Occipital lobe (tissue), 2 donors: ENCODE data around the gene CAB39. TPM values are rescaled to one million over a fixed set of nuclear protein-coding genes. Genes with fewer than 3 reads are reported as not detected.

Source experiments
- DNase-seq: peaks from one replicate; lab custom pipeline; 2025; lab: John Stamatoyannopoulos, UW
- total RNA-seq: library from RNA; depleted of rRNA; stranded (reverse); fragments of >200 nt; gene quantifications from one replicate; pipeline ENCODE4 v1.2.3, GENCODE V29; 2014

CAB39 gene
- 149 TPM for total RNA-seq

DNA sequence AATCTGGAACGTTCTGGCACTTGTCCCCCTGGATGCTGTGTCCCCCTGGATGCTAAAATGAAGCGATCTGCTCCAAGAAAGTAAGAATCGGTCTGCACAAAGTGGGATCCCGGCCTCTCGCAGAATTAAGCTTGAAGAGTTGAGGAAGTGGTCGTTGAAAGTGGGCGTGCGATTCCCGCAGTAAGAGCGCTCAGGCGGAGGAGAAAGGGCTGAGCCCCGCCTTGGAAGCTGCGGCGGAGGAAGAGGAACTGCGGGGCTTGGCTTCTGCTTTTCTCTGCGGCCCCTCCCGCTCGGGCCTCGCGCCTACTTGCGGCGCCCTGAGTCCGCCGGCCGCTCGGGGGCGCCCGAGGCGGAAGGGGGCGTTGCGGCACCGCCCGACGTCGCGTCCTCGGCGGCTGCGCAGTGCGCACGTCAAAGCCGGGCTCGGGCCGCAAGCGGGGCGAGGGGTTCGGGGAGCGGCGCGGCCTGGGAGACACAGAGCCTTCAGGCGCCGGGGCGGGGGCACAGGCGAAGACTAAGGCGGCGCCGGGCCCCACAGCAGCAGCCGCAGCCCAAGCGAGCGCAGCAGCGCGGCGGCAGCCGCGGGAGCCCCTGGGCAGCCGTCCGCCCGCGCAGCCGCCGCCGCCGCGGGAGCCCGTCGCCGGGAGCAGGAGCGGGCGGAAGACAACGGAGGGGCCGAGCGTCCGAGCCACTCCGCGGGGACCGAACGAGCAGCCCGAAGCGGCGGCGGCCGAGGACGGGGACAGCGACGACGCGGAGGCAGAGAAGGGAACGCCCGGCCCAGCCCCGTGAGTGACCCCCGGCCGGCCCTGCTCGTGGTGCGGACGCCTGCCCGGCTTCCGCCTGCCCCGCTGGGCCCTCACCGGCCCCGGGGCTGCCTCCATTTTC, at the start of gene CAB39:
Gene CAB39, plus strand, starts transcription at position 400 of the 888 bp plus-strand sequence. CDS start 47,160 bp downstream, outside the sequence.
- peak; percentile 81 for DNase-seq

DNA sequence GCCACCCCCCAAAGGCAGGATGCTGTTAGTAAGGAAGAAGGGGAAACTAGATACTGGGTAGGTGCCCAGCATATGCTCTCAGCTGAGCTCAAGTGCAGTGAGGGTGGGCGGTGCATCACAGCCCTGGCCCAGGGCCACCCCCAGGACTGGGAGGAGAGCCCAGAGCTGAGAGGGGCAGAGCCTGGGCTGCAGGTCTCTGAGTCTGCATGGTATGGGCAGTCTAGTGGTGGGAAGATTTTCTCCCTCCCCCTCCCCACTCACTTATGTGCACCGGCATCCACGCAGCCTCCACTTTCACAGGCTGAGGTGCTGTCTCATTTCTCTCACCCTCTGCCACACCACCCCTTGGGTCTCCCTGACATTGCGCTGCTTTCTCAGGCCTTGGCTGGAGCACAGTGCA, 48.5 kb upstream of the CAB39 start:
- DNase-seq = peak; percentile 14

DNA sequence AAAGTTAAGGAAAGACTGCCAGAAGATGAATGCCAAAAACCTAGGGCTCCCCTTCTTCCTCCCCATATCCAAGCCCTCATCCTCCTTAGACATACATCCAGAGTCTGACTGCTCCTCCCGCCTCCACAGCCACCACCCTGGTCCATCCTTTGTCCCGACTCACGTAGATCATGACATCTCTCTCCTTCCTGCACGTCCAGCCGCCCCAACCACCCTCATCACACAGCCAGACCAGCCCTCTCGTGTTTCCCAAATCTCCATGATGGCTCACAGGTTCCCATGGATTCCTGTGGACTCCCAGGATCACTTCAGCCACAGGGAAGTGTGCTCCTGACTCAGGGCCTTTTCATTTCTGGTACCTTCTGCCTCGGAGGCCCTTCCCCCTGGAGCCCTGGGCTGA, 47.8 kb upstream of the CAB39 start:
- no peak for DNase-seq

DNA sequence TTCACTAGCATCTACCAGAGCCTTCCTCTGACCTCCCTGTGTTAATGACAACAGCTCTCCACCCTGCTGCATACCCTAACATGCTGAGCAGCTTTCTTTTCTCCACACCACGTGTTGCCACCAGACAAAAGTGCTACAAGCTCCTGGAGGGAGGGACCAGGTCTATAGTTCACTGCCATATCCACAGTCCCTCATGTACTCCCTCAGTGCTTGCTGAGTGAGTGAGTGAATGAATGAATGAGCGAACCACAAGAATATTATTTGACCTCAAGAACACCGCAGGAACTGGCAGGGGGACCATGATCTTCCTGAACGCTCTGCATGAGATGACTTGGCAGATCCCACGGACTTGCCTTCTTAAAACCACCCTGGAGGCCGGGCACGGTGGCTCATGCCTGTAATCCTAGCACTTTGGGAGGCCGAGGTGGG, 47.4 kb upstream of the CAB39 start:
- DNase-seq = no peak

DNA sequence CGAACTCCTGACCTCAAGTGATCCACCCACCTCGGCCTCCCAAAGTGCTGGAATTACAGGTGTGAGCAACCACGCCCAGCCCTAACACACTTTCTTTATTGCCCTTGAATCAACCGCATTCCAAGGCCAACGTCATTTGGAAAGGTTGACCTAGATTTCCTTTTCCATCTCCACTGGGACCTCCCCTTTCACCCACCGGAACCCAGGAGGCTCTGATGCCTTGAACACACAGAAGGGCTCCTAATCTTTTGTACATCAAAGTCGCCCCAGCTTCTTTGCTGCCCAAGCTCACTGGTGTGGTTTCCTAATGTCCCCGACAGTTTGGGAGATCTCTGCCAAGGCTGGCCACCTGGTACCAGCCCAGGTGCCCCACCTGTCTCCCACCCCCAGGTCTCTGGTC, 46.2 kb upstream of the CAB39 start:
- no peak for DNase-seq

DNA sequence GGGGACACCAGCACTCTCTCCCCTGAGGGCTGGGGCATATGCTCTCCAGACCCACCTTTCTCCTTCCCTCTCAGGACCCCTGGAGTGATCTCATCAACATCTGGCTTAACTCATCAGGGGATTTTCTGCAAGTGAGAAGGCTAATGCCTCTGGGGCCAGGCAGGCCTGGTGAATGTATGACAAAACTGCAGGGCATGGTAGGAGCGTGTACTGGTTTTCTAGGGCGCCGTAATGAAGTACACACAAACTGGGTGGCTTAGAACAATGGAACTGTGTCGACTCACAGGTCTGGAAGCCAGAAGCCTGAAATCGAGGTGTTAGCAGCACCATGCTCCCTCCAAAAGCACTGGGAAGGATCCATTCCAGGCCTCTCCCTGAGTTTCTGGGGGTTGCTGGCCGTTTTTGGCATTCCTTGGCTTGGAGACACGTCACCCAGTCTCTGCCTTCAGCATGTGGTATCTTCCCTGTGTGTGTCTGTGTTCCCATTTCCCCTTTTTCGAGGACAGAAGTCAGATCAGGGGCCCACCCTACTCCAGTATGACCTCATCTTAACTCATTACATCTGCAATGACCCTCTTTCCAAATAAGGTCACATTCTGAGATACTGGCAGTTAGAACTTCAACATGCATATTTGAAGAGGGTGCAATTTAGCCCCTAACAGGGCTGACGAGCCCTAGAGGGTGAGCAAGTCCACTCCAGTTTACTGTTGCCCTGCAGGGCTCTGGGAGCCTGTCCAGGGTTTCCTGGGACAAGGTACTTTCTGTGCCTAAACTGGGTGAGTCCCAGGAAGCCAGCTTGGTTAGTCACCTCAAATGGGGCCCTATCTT, 45.5 kb upstream of the CAB39 start:
- DNase-seq = no peak

DNA sequence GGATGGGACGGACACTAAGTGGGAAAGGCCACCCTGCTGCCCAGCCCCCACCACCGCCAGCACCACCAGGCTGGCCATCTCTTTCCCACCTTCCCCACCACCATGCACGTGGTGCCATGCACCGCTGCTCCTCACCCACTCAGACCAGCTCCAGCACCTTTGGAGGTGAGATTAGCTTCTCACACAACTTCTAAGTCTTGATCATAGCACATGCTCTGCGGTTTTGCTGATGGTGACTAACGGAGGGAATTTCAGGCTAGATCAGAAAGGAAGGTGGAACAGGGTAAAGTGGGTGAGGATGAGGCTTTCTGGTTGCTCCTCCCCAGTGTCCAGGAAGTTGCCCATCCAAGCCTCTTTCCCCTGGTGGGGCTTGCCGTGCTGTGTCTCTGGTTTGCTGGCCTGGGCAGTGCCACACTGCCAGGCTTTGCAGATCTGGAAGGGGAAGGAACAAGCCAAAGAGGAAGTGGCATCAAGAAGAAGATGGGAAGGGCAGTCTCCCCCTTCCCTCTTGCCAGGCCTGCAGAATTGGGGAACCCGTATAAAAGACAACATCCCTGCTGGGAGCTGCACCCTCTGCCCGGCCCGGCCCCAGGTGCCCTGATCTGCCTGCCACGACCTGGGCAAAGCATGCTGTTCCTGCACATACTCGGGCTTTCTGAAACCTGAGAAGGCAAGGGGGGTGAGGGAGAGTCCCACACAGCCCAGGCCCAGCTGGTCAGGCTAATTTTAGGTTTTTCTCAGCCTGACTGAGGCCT, 44.3 kb upstream of the CAB39 start:
- no peak for DNase-seq

DNA sequence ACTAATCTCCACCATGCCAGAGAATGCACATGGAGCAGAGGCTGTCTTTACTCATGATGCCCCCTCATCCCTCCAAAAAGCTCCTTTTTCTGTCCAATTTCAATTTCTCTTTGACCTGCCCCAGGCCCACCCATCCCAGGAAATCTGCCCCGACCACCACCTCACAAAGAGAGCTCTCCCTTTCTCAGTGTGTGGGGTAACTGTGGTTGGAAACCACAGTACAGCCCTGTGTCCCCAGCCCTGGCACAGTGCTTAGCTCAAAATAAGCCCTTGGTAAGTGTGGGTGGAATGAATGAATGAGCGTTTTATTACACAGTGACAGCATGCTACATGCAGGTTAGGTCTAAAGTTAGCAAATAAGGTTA, 43.7 kb upstream of the CAB39 start:
- DNase-seq = no peak

DNA sequence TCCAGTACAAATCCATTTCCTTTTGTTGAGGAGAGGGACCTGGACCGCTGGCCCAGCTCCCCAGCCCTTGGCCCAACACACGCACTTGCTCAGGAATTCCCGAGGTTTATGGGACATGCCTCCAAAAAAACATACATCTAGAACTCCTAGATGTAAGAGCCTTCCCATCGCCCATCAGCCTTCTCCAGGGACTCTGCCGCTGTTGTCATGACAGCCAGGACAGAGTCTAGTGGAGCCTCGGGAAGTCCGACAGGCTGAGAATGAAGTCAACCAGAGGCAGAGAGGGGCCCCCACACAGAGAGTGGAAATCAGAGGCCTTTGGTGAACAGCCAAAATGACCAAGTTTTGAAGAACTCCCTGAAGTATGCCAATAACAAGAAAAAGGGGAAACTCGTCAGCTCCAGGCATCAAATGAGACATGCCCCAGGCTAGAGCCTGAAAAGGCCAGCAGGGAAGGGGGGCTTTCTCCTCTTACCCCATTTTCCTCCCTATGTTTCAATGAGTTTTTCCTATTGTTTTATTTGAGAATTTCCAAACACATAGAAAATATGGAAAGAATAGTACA, 43.2 kb upstream of the CAB39 start:
- no peak for DNase-seq

DNA sequence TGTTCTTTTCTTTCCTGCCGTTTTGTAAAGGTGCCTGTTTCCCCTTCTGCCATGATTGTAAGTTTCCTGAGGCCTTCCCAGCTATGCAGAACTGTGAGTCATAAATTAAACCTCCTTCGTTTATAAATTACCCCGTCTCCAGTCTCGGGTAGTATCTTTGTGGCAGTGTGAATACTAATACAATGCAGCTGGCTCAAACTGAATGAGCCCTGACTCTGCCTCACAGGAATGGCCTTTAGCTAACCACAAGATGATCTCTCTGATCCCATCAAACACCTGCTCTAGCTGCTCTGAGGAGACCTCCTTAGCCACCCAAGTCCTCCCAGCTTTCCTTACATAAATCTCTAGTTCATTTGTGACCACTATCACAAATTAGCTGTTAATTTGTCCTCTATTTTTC, 41.5 kb upstream of the CAB39 start:
- DNase-seq = no peak

DNA sequence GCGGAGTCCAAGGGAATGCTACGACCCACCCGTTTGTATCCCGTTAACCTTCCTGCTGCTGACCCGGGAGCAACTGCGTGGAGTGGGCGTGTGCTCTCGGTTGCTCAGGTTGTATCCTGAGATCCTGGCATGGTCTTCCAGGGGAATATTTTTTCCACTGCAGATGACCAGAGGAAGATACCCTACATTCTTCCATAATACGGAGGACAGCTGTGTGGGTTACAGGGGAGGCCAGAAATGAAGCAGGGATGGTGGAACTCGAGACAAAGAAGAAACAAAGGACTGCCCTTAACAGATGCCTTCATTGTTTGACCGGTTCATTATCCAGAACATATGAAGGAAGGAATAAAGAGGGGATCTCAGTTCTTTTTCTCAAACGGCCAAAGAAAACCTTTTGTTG, 39.8 kb upstream of the CAB39 start:
- DNase-seq = no peak

DNA sequence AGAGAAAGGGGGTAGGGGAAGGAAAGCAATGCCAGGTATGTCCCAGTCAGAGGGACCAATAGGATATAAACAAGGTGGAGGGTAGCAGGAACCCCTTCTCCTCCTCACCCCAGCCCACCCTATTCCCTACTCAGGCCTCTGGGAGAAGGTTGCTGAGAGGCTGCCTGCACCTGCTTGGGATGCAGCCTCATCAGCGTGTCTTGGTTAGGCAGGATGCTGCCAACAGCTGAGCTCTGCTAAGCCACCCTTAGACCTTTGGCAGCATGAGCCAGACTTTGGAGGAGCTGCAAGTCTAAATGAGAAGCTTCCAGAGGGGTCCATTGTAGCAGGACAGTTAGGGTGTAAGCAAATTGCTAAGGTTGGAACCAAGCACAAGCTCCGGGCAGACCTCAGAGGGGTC, 38.2 kb upstream of the CAB39 start:
- DNase-seq = no peak

DNA sequence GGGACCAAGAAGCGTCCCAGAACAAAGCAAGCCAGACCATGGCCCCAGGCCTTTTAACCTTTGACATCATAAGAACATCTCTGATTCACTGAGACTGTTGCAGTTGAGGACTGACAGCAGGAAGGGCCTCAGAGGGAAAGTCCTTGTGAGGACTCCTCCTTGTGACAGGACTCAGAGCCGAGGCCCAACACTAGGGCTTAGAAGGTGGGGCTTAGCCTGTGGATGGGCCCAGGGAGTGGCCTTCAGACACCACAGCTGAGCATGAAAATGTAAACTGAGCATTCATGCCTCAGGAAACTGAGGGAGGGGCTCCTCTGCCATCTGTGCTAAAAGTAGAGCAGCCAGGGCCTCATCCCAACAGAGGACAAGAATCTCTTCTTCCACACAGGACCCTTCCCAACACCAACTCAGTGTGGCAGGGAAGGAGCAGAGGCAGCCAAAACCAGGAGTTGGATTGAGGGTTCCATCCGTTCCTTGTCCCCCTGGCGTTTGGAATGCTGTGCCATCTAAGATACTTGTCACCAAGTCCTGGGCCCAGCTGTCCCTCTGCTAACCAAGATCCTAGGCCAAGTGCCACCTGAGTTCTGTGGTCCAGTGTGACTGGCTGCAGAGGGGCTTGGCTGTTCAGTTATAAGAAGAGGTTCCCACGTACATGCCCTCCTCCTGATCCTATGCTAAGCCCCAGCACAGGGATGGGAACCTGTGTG, 37.5 kb upstream of the CAB39 start:
- no peak for DNase-seq

DNA sequence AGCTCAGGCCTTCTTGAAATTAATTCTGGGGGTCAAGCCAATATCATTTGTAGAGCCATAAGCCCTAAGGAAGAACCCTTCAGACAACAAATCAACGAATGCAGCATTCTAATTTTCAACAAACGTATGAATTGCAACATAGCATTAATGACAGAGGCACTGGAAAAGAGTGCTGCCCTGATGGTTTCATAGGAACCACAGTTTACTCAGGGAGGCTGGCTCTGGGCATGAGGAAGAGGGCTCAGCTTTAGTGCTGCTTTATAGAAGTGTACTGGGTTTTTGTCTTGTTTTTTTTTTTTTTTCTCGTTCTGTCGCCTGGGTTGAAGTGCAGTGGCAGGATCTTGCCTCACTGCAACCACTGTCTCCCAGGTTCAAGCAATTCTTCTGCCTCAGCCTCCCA, 36.1 kb upstream of the CAB39 start:
- DNase-seq = no peak

DNA sequence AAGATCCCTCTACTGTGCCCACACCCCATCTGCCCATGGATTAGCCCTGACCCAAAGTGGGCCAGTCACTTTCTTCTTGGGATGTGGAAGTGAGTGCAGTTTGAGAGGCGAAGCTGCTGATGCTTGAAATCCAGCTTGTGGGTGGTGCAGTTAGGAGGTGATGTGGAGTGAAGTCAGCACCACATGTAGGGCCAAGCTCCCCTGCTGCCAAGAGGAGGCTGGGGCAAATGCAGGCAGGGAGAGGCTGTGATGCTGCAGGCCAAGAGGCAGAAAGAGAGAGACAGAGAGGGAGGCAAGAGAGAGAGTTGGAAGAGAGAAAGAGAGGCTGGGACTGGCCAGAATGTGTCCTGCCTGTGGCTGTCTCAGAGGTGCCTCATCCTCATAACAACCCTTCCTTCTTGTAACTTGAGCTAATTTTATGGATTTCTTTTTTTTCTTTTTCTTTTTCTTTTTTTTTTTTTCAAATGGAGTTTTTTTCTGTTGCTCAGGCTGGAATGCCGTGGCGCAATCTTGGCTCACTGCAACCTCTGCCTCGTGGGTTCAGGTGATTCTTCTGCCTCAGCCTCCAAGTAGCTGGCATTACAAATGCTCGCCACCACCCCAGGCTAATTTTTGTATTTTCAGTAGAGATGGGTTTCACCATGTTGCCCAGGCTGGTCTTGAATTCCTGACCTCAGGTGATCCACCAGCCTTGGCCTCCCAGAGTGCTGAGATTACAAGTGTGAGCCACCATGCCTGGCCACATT, 35.3 kb upstream of the CAB39 start:
- DNase-seq = no peak

DNA sequence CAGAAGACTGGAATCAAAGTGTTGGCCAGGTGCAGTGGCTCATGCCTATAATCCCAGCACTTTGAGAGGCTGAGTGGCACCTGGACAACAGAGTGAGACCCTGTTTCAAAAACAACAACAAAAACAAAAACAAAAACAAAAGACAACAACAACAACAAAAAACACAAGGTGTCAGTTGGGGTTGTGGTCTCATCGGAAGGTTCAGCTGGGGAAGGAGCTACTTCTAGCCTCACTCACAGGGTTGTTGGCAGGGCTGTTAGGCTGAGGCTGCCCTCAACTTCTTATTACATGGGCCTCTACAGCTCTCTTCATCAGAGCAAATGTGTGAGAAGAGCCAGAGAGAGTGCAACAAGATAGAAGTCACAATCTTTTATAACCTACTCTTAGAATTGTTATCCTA, 34.6 kb upstream of the CAB39 start:
- no peak for DNase-seq

DNA sequence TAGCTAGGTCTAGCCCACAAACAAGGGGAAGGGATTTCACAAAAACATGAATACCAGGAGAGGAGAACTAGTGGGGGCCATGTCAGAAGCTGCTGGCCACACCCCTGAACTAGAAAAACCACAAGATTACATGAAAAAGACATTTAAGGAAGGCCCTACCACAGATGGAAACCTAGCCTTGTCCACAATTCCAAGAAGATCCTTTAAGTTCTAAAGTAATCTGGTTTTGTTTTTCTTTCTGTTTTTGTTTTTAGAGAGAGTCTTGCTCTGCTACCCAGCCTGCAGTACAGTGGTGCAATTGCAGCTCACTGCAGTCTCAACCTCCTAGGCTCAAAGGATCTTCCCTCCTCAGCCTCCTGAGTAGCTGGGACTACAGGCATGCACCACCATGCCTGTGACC, 34.2 kb upstream of the CAB39 start:
- DNase-seq = no peak

DNA sequence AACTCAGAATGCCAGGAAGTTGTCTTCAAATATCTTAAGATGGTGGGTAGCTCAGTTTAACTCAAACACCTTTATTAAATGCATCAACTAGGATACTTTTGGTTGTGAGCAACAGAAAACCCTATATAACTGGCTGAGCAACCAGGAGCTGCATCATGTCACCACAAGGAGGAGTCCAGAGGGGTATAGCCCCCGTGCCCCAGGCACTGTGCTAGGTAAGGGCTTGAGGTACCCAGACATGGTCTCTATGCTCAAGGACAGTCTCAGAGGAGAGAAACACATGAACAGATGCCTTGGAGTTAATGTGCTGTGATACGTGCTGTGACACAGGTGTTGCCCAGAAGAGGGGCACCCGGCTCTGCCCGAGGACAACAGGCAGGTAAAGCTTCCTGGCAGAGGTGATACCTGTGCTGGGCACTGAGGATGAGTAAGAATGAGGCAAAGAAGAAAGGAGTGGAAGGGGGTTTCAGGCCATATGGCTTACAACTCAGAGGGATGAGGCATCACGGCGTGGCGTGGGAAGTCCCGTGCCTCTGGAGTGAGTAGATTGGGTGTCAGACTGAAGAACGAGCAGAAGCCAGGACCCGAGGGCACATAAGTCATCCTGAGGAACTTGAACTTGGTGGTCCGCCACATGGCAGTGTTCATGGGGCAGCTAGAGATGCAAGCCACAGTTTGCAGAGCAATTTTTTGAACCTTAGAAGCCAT, 32.0 kb upstream of the CAB39 start:
- DNase-seq = no peak

DNA sequence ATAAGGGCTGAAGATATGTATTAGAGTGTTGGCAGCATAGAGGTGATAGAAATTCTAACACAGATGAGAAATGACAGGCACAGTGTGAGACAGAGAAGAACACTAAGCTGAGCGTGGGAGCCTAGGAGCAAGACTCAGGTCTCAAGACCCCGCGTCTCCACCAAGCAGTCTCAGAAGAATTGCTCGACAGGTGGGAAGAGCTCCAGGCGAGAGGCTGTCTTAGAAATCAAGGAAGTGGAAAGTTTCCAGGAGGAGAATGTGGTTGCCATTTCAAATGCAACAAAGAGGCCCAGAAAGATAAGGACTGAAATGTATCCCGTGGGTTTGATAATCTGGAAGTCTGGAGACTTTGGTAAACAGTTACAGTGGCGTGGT, 31.5 kb upstream of the CAB39 start:
- no peak for DNase-seq

DNA sequence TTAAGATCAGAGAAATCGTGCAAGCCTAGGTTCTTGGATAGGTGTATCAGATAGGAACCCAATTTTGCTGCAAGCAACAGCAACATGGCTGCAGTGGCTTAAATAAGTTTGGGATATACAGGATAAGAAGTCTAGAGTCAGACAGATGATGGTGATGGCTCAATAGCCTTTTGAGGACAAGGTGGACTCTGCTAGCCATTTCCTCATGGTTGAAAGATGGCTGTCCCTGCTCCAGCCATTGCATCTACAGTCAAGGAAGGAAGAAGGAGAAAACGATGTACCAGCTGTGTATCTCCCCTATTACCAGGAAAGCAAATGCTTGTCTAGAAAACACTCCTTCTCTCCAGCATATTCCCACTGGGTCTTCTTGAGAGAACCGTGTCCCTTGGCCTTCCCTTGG, 30.1 kb upstream of the CAB39 start:
- DNase-seq = no peak
